GM12872 (cell line): Measurements from ENCODE around the gene KRT36.

Experiments used
- TF ChIP-seq, protein P1 (sequence below): IDR thresholded peaks from 3 replicates; pipeline ENCODE4 v1.5.1; 2011; ENCODE audit warnings: low read depth, mild to moderate bottlenecking, low read length, moderate library complexity; ENCODE audit not compliant: insufficient read depth

The KRT36 gene

DNA sequence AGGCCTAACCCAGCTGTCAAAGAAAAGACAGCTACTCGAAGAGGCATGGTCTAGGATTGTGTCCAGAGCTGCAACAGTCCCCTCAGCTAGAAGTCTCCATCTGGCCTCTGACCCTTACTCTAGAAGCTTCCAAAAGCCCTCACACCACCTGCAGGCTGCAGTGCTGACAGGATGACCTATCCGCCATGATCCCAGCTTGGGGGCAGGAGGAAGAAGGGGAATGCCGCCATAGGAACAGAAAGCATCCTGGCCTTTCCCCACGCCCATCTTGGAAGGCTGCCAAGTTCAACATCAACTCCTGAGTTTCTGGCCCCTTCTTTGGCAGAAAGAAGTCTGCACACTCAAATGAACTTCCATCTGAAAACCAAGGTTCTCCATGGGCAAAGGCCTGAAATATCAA is 3.1 kb upstream of the KRT36 start:
- TF ChIP-seq, protein P1, sequence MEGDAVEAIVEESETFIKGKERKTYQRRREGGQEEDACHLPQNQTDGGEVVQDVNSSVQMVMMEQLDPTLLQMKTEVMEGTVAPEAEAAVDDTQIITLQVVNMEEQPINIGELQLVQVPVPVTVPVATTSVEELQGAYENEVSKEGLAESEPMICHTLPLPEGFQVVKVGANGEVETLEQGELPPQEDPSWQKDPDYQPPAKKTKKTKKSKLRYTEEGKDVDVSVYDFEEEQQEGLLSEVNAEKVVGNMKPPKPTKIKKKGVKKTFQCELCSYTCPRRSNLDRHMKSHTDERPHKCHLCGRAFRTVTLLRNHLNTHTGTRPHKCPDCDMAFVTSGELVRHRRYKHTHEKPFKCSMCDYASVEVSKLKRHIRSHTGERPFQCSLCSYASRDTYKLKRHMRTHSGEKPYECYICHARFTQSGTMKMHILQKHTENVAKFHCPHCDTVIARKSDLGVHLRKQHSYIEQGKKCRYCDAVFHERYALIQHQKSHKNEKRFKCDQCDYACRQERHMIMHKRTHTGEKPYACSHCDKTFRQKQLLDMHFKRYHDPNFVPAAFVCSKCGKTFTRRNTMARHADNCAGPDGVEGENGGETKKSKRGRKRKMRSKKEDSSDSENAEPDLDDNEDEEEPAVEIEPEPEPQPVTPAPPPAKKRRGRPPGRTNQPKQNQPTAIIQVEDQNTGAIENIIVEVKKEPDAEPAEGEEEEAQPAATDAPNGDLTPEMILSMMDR, result no peak

DNA sequence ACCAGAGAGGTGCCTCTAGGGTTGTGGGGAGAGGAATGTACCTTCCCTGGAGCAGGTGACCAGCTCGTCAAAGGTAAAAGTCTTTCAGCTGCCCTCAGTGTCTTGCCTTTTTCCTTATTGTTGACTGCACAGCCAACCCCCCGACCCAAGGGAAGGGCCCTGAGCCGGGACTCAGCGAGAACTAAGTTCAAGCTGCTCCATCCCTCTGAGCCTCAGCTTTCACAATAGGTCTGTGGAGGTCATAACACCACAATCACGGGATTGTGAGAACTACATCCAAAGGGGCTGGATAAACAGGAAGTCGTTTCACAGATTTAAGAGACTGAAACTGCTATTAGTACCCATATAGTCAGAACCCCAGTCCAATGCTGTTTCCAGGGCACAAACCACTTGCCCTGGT is 2.6 kb upstream of the KRT36 start:
- TF ChIP-seq, protein P1, result no peak

DNA sequence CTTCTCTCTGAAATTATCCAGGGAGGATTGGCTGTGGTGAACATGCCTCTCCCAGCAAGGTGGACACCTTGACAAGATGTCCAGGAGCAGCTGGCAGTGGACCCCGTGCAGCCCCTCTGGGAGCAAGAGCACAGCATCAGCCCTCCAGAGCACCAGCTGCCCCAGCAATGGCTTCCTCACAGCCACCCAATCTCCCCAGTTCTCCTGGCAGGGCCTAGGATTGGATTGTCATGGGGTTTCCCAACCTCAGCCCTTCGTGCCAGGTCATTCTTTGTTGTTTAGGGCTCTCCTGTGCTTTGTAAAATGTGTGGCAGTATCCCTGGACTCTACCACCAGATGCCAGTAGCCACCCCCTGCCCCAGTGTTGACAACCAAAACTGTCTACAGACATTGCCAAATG is 1.8 kb upstream of the KRT36 start:
- TF ChIP-seq, protein P1, result no peak

DNA sequence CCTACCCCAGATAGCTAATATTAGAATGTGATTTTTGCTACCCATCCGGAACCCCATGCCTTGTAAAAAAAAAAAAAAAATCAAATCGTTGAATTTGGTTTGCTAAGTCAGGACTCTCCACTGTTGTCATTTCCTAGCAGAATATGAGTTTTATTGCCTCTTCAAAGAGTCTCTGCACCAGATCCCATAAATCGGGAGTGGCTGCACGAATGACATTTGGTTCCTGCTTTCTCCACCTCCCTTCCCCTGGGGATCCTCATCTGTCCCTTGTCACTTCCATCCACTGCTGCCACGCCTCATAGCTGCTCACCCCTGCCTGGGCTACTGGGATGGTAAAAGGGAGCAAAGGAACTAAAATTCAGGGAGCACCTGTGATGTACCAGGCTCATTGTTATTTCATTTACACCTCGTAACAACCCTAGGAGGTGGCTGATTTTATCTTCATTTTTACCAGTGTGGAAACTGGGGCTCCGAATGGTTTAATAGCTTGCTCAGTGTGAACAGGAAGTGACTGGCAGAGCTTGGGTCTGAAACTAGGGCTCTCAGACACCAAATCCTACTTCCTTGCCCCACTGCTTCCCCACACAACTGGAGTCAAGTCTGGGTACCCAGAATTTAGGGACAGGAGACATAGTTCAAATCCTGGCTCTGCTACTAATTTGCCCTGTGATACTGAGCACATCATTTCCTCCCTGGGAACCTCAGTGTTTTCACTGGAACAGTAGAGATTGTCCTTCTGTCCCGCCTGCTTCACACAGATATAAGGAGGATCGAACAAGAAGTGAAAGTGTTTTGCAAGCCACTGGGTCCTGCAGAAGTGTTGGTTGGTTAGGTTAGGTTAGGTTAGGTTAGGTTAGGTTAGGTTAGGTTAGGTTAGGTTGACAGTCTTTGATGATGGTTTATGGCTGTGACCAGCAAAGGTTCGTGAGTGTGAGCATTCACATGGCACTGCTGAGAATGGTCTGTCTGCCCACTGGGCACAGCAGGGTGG is 585 bp upstream of the KRT36 start:
- TF ChIP-seq, protein P1, result no peak

DNA sequence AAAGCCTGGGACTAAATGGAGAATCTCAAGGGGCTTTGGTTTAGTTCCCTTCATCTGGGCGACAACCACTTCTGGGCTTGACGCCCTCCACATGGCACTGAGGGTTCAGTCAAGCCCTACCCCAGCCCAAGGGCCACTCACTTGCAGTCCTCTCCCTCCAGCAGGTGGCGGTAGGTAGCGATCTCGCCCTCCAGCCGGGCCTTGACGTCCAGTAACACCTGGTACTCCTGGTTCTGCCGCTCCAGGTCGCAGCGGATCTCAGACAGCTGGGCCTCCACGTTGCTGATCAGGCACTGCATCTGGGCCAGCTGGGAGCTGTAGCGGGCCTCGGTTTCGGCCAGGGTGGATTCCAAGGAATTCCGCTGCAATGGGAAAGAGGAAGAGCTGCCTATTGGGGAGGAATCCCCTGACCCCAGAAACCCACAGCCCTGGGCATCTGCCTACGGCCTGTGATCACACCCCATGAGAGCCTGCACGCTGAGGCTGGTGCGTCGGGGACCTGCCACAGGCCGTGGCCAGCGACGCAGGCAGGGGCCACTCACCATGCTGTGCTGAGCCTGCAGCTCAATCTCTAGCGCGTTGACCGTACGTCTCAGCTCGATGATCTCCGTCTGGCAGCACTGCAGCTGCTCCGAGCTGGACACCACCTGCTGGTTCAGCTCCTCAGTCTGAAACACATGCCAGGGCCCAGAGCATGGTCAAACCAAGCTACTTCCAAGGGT is 2.7 kb downstream of the KRT36 start:
- TF ChIP-seq, protein P1, result peak; percentile 79

DNA sequence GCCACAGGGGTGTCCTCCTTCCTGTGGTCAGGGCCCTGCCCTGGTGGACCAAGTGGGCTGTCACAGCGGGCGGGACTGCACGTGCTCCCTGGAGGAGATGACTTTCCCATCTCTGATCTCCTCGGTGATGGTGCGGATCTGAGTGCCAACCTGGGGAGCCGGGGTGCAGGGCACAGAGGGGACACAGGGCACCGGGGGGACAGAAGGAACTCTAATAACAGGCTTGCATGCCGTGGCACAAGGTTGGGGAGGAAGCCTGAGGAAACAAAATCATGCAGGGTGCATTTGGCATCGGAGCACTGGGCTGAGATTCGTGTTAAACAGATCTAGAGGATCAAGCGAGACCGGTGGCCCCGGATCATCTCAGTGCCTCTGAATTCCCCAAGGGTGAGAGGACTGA is 3.4 kb downstream of the KRT36 start:
- TF ChIP-seq, protein P1, result no peak
